Measurements from ENCODE around the gene SVIL. TPM values are rescaled to one million over a fixed set of nuclear protein-coding genes. Genes with fewer than 3 reads are reported as not detected.
A peak's percentile ranks its signal among the peaks of the same experiment; 100 is the strongest.

Gene SVIL
- total and polyA plus RNA-seq, 2 of the 13 experiments (the other 11 are each of a cell fraction or from before 2014, with no cell fraction given): 3.9 to 12.1 TPM

GRCh38 chr10:29618341-29619171 lies 16.2 kb downstream of the SVIL start (continued):
- no peak for TF ChIP-seq ATF6 (CRISPR knock-in tag; conservative IDR thresholded peaks at IDR 0.05)
- TF ChIP-seq RCOR2 (CRISPR knock-in tag; IDR thresholded peaks at IDR 0.05): 0 out of 2 replicates have a peak, but pooled peaks have one; percentile 14
- TF ChIP-seq HIVEP1 (CRISPR knock-in tag; IDR thresholded peaks at IDR 0.05): peak; percentile 65; the same call in 1 of the 2 replicates
- TF ChIP-seq ZNF12 (CRISPR knock-in tag; IDR thresholded peaks at IDR 0.05): no peak
- no peak for TF ChIP-seq RNF2 (conservative IDR thresholded peaks at IDR 0.05; ENCODE audit: low read depth)
- no peak; the same call in 1 of the 2 replicates for TF ChIP-seq SIX4 (CRISPR knock-in tag; IDR thresholded peaks at IDR 0.05)
- TF ChIP-seq NFIB (CRISPR knock-in tag; IDR thresholded peaks at IDR 0.05; ENCODE audit: borderline replicate concordance): no peak
- TF ChIP-seq ZMAT3 (CRISPR knock-in tag; conservative IDR thresholded peaks at IDR 0.05): no peak
- TF ChIP-seq STAT6 (CRISPR knock-in tag; IDR thresholded peaks at IDR 0.05; ENCODE audit: borderline replicate concordance): 0 out of 2 replicates have a peak, but pooled peaks have one; percentile 11
- TF ChIP-seq ZSCAN22 (CRISPR knock-in tag; IDR thresholded peaks at IDR 0.05): no peak
- TF ChIP-seq NFRKB (IDR thresholded peaks at IDR 0.05): no peak
- TF ChIP-seq SAP130 (CRISPR knock-in tag; IDR thresholded peaks at IDR 0.05; ENCODE audit: low read depth): peak; percentile 67; the same call in 1 of the 2 replicates
- TF ChIP-seq ZNF878 (CRISPR knock-in tag; IDR thresholded peaks at IDR 0.05): no peak
- 0 out of 2 replicates have a peak, but pooled peaks have one; percentile 6 for TF ChIP-seq THAP11 (CRISPR knock-in tag; IDR thresholded peaks at IDR 0.05)
- TF ChIP-seq MTA3 (CRISPR knock-in tag; IDR thresholded peaks at IDR 0.05): no peak
- TF ChIP-seq HNRNPH1 (optimal IDR thresholded peaks at IDR 0.05; ENCODE audit: low read depth, low read length): no peak
- no peak for TF ChIP-seq ZKSCAN1 (IDR thresholded peaks at IDR 0.05; ENCODE audit: low read length)
- TF ChIP-seq SIN3A (IDR thresholded peaks at IDR 0.05; ENCODE audit: borderline replicate concordance, low read depth, low read length): peak; percentile 2; the same call in 1 of the 2 replicates
- TF ChIP-seq ARID3A (IDR thresholded peaks at IDR 0.05; ENCODE audit: low read depth, low read length): no peak
- TF ChIP-seq ZNF326 (CRISPR knock-in tag; IDR thresholded peaks at IDR 0.05; ENCODE audit: borderline replicate concordance): no peak
